HEK293 (cell line): ENCODE data around the gene UGT1A10.

ENCODE experiments used
- ZNF239 ChIP-seq: fragments of 450-650 bp; formaldehyde crosslinking; IDR thresholded peaks from 2 replicates; pipeline ENCODE4 v1.5.1; 2016; ENCODE audit warnings: missing biosample characterization, missing genetic modification characterization
- ZNF510 ChIP-seq: fragments of 450-650 bp; formaldehyde crosslinking; IDR thresholded peaks from 2 replicates; pipeline ENCODE4 v1.5.1; 2018; ENCODE audit warnings: mild to moderate bottlenecking, missing genetic modification characterization, missing biosample characterization; ENCODE audit not compliant: insufficient replicate concordance
- ZNF621 ChIP-seq: fragments of 450-650 bp; formaldehyde crosslinking; IDR thresholded peaks from 2 replicates; pipeline ENCODE4 v1.5.1; 2017; ENCODE audit warnings: missing biosample characterization, missing genetic modification characterization
- ZNF76 ChIP-seq: fragments of 450-650 bp; formaldehyde crosslinking; IDR thresholded peaks from 2 replicates; pipeline ENCODE4; 2016; ENCODE audit warnings: low read depth, missing biosample characterization, missing genetic modification characterization, borderline replicate concordance
- TF ChIP-seq, protein P1 (sequence below): fragments of 450-650 bp; formaldehyde crosslinking; IDR thresholded peaks from 2 replicates; pipeline ENCODE4 v1.5.1; 2016; ENCODE audit warnings: missing biosample characterization, missing genetic modification characterization
- TF ChIP-seq, protein P2 (sequence below): fragments of 450-650 bp; formaldehyde crosslinking; IDR thresholded peaks from 2 replicates; pipeline ENCODE4 v1.5.1; 2016; ENCODE audit warnings: missing biosample characterization, missing genetic modification characterization
- TF ChIP-seq, protein P3 (sequence below): fragments of 450-650 bp; formaldehyde crosslinking; optimal IDR thresholded peaks from 2 replicates; pipeline ENCODE3; 2016; ENCODE audit warnings: missing biosample characterization, mild to moderate bottlenecking, missing genetic modification characterization

DNA sequence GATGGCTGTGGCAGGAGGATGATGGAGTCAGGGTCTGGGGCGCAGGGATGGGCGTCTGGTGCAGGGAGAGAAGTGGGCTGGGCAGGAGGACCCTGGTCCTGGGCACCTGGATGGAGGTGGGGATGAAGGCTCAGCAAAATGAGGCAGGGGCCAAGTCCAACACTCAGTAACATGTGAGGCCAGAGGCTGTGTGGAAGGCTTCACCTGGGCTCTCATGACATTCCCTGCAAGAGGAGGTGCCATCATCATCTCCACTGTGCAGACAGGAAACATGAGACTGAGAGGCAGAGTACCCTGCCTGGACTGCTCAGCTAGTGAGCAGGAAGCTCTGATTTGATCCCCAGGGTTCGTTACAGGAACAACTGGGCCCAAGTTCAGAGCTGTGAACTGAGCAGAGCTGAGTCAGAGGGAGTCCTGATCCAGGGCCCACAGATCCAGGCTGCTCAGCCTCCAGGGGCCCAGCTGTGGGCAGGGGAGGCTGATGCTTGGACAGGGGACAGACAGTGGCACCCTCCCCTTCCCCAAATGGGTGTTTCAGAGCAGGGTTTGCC lies 181.2 kb downstream of the UGT1A10 start:
- TF ChIP-seq ZNF76 (tag by site-specific recombination) (no peak), ZNF621 (no peak), ZNF239 (tag by site-specific recombination) (no peak), ZNF510 (tag by site-specific recombination) (no peak)
- TF ChIP-seq, protein P1, sequence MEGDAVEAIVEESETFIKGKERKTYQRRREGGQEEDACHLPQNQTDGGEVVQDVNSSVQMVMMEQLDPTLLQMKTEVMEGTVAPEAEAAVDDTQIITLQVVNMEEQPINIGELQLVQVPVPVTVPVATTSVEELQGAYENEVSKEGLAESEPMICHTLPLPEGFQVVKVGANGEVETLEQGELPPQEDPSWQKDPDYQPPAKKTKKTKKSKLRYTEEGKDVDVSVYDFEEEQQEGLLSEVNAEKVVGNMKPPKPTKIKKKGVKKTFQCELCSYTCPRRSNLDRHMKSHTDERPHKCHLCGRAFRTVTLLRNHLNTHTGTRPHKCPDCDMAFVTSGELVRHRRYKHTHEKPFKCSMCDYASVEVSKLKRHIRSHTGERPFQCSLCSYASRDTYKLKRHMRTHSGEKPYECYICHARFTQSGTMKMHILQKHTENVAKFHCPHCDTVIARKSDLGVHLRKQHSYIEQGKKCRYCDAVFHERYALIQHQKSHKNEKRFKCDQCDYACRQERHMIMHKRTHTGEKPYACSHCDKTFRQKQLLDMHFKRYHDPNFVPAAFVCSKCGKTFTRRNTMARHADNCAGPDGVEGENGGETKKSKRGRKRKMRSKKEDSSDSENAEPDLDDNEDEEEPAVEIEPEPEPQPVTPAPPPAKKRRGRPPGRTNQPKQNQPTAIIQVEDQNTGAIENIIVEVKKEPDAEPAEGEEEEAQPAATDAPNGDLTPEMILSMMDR (tag by site-specific recombination): no peak
- TF ChIP-seq, protein P2, sequence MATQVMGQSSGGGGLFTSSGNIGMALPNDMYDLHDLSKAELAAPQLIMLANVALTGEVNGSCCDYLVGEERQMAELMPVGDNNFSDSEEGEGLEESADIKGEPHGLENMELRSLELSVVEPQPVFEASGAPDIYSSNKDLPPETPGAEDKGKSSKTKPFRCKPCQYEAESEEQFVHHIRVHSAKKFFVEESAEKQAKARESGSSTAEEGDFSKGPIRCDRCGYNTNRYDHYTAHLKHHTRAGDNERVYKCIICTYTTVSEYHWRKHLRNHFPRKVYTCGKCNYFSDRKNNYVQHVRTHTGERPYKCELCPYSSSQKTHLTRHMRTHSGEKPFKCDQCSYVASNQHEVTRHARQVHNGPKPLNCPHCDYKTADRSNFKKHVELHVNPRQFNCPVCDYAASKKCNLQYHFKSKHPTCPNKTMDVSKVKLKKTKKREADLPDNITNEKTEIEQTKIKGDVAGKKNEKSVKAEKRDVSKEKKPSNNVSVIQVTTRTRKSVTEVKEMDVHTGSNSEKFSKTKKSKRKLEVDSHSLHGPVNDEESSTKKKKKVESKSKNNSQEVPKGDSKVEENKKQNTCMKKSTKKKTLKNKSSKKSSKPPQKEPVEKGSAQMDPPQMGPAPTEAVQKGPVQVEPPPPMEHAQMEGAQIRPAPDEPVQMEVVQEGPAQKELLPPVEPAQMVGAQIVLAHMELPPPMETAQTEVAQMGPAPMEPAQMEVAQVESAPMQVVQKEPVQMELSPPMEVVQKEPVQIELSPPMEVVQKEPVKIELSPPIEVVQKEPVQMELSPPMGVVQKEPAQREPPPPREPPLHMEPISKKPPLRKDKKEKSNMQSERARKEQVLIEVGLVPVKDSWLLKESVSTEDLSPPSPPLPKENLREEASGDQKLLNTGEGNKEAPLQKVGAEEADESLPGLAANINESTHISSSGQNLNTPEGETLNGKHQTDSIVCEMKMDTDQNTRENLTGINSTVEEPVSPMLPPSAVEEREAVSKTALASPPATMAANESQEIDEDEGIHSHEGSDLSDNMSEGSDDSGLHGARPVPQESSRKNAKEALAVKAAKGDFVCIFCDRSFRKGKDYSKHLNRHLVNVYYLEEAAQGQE (tag by site-specific recombination): no peak
- TF ChIP-seq, protein P3, sequence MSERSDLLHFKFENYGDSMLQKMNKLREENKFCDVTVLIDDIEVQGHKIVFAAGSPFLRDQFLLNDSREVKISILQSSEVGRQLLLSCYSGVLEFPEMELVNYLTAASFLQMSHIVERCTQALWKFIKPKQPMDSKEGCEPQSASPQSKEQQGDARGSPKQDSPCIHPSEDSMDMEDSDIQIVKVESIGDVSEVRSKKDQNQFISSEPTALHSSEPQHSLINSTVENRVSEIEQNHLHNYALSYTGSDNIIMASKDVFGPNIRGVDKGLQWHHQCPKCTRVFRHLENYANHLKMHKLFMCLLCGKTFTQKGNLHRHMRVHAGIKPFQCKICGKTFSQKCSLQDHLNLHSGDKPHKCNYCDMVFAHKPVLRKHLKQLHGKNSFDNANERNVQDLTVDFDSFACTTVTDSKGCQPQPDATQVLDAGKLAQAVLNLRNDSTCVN (tag by site-specific recombination): no peak
